ENCODE data around the gene PPARG. TPM values are rescaled to one million over a fixed set of nuclear protein-coding genes. Genes with fewer than 3 reads are reported as not detected.

The PPARG gene
- total RNA-seq, 1 experiment from 2014 or later, result 61.5 TPM

GRCh38 chr3:12309716-12310115 is 20.8 kb downstream of the PPARG start:
- Histone ChIP-seq H3K36me3 (ENCODE audit: low read depth) (peaks cover 75% of the 10 kb centered on the region), H3K4me2 (no peak overlapping the region), H3K9me2 (ENCODE audit: insufficient read depth) (no peaks in the 10 kb centered on the region), H3K4me1 (replicated peaks; ENCODE audit: insufficient read depth) (peaks cover 54% of the 10 kb centered on the region), H3K9me3 (ENCODE audit: insufficient read depth, low read depth) (peaks cover 21% of the 10 kb centered on the region), H3K27ac (0 out of 2 replicates have a peak overlapping the region, but pooled peaks have one; percentile 1), H4K20me1 (ENCODE audit: insufficient read depth) (peaks cover 10% of the 10 kb centered on the region; the same call in 1 of the 2 replicates), H3F3A (ENCODE audit: insufficient read depth, low read depth) (peaks cover 69% of the 10 kb centered on the region), H2AFZ (no peak overlapping the region), H3K27me3 (ENCODE audit: insufficient read depth, low read depth) (no peaks in the 10 kb centered on the region), H3K79me2 (ENCODE audit: low read depth) (peaks cover 94% of the 10 kb centered on the region), H3K4me3 (no peak overlapping the region)
- ChIA-PET POLR2A (ENCODE audit: unreplicated experiment) (no interaction called here), CTCF (no interaction called here)
- no peak for DNase-seq
- intact Hi-C loops (cut with micrococcal nuclease; ENCODE audit: unreplicated experiment), result loop anchor here (5.0 kb wide), 1 partner anchor 173 kb away; the partner anchor contains the start of gene TSEN2
- BruUV-seq (replicated peaks), result no TSS peak
- TF ChIP-seq, protein P1, sequence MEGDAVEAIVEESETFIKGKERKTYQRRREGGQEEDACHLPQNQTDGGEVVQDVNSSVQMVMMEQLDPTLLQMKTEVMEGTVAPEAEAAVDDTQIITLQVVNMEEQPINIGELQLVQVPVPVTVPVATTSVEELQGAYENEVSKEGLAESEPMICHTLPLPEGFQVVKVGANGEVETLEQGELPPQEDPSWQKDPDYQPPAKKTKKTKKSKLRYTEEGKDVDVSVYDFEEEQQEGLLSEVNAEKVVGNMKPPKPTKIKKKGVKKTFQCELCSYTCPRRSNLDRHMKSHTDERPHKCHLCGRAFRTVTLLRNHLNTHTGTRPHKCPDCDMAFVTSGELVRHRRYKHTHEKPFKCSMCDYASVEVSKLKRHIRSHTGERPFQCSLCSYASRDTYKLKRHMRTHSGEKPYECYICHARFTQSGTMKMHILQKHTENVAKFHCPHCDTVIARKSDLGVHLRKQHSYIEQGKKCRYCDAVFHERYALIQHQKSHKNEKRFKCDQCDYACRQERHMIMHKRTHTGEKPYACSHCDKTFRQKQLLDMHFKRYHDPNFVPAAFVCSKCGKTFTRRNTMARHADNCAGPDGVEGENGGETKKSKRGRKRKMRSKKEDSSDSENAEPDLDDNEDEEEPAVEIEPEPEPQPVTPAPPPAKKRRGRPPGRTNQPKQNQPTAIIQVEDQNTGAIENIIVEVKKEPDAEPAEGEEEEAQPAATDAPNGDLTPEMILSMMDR (conservative IDR thresholded peaks at IDR 0.05), result no peak
- no peak for TF ChIP-seq EZH2 (IDR thresholded peaks at IDR 0.05; ENCODE audit: low read depth)

GRCh38 chr3:12312010-12312409 is 23.1 kb downstream of the PPARG start:
- Histone ChIP-seq H3K36me3 (ENCODE audit: low read depth) (peaks cover 71% of the 10 kb centered on the region), H3F3A (ENCODE audit: insufficient read depth, low read depth) (peaks cover 68% of the 10 kb centered on the region), H3K9me2 (ENCODE audit: insufficient read depth) (no peaks in the 10 kb centered on the region), H3K79me2 (ENCODE audit: low read depth) (peaks cover 94% of the 10 kb centered on the region), H3K4me1 (replicated peaks; ENCODE audit: insufficient read depth) (peaks cover 41% of the 10 kb centered on the region), H3K27me3 (ENCODE audit: insufficient read depth, low read depth) (no peaks in the 10 kb centered on the region), H4K20me1 (ENCODE audit: insufficient read depth) (peaks cover 10% of the 10 kb centered on the region; the same call in 1 of the 2 replicates), H3K4me3 (no peak overlapping the region), H3K27ac (peak overlapping the region; percentile 46), H3K4me2 (0 out of 2 replicates have a peak overlapping the region, but pooled peaks have one; percentile 9), H3K9me3 (ENCODE audit: insufficient read depth, low read depth) (peaks cover 12% of the 10 kb centered on the region), H2AFZ (no peak overlapping the region)
- ChIA-PET POLR2A (ENCODE audit: unreplicated experiment) (interaction anchor here (0.6 kb wide), 1 partner anchor 21 kb away, joined by 6 read pairs; no protein-coding TSS in a partner anchor), CTCF (no interaction called here)
- DNase-seq, result no peak
- TF ChIP-seq EZH2 (IDR thresholded peaks at IDR 0.05; ENCODE audit: low read depth), result no peak
- TF ChIP-seq, protein P1 (conservative IDR thresholded peaks at IDR 0.05), result no peak
- intact Hi-C loops (cut with micrococcal nuclease; ENCODE audit: unreplicated experiment), result no loop called here
- BruUV-seq (replicated peaks), result no TSS peak

DNA sequence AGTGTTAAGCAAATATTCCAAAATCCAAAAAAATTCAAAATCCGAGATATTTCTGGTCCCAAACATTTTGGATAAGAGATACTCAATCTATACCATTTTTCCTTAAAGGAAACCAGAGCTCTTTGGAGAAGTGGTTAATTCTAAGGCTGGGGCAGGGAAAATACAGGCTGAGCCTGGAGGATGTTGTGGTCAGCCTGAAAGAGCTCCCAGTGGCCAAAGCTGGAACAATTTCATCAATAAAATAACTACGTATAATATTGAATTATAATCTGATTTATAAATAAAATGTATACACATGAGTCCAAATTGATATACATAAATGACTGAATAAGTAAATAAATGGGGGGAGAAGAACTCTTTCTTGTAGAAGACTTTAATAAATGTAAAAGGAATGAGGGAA is 24.6 kb downstream of the PPARG start:
- TF ChIP-seq, protein P1 (conservative IDR thresholded peaks at IDR 0.05), result no peak; the same call in 1 of the 2 replicates
- TF ChIP-seq EZH2 (IDR thresholded peaks at IDR 0.05; ENCODE audit: low read depth), result no peak
- Histone ChIP-seq H3K4me1 (replicated peaks; ENCODE audit: insufficient read depth) (peaks cover 26% of the 10 kb centered on the region), H3K4me3 (no peak overlapping the region), H3K9me2 (ENCODE audit: insufficient read depth) (no peaks in the 10 kb centered on the region), H3K9me3 (ENCODE audit: insufficient read depth, low read depth) (peaks cover 6% of the 10 kb centered on the region), H3K36me3 (ENCODE audit: low read depth) (peaks cover 69% of the 10 kb centered on the region), H3K4me2 (no peak overlapping the region), H3K27me3 (ENCODE audit: insufficient read depth, low read depth) (no peaks in the 10 kb centered on the region), H2AFZ (no peak overlapping the region), H3K27ac (no peak overlapping the region), H3F3A (ENCODE audit: insufficient read depth, low read depth) (peaks cover 62% of the 10 kb centered on the region), H4K20me1 (ENCODE audit: insufficient read depth) (peaks cover 10% of the 10 kb centered on the region), H3K79me2 (ENCODE audit: low read depth) (peaks cover 92% of the 10 kb centered on the region)
- DNase-seq, result no peak
- no TSS peak for BruUV-seq (replicated peaks)
- ChIA-PET POLR2A (ENCODE audit: unreplicated experiment) (no interaction called here), CTCF (no interaction called here)
- intact Hi-C loops (cut with micrococcal nuclease; ENCODE audit: unreplicated experiment), result no loop called here
